Left renal cortex interstitium (tissue), 4 donors: ENCODE results near the gene THRAP3. TPM values are rescaled to one million over a fixed set of nuclear protein-coding genes. Genes with fewer than 3 reads are reported as not detected.
"Not testable (repeated sequence)": the region's sequence is repeated elsewhere in the genome, so short reads cannot be mapped to it uniquely, and the experiment has no call there.

Source experiments
- DNase-seq, 4 donors: peaks; one replicate each; pipeline ENCODE4 v3.0.0-alpha.2; 2013; ENCODE audit warnings: low read depth in 4 of 4, low spot score in 2 of 4, missing footprints in 1 of 4
- polyA plus RNA-seq, 4 donors: library from polyadenylated mRNA; unstranded; fragments of 120-200 nt; gene quantifications; one replicate each; pipeline ENCODE4 v1.2.1, GENCODE V29; 2013; ENCODE audit not compliant: insufficient read length in 4 of 4

The THRAP3 gene
- polyA plus RNA-seq, 4 donors = 121 to 150 (median 142) TPM

GRCh38 chr1:36238433-36238832, 14.2 kb downstream of the THRAP3 start:
- DNase-seq = peak in 1 of 4 donors; percentile 37

GRCh38 chr1:36239941-36240637, 15.8 kb downstream of the THRAP3 start:
- DNase-seq = no peak

DNA sequence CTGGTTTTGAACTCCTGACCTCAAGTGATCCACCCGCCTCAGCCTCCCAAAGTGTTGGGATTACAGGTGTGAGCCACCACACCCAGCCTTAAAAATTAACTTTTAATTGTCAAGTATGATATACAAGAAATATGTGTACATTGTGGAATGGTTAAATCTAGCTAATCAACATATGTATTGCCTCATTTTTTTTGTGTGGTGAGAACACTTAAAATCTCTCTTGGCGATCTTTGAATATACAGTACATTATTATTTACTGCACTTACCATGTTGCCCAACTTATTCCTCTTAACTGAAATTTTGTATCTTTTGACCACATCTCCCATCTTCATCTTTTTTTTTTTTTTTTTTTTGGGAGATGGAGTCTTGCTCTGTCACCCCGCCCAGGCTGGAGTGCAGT, 23.3 kb downstream of the THRAP3 start:
- DNase-seq = no peak

GRCh38 chr1:36248250-36248894, 24.1 kb downstream of the THRAP3 start:
- no peak for DNase-seq

DNA sequence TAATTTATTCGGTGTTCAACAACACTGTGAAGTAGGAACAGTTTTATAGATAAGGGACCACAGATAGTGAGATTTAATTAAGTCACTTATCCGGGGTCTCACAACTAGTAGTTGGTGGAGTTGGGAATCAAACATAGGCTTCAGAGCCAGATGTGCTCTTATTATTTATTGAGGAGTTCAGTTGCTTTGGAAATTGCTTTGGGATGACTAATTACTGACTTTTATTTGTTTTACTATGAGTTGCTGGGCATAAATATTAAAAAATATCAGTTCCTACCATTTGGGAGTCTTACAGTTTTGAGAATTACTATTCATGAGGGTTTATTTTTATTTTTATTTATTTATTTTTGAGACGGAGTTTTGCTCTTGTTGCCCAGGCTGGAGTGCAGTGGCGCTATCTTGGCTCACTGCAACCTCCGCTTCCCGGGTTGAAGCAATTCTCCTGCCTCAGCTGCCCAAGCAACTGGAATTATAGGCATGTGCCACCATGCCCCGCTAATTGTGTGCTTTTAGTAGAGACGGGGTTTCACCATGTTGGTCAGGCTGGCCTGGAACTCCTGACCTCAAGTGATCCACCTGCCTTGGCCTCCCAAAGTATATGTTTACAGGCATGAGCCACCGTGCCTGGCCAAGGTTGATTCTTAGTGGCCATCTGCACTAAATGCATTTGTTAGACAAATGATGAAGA, 27.7 kb downstream of the THRAP3 start:
- DNase-seq = no peak

- not testable (repeated sequence) for DNase-seq
Measured at GRCh38 chr1:36252482-36252824, 28.2 kb downstream of the THRAP3 start.

DNA sequence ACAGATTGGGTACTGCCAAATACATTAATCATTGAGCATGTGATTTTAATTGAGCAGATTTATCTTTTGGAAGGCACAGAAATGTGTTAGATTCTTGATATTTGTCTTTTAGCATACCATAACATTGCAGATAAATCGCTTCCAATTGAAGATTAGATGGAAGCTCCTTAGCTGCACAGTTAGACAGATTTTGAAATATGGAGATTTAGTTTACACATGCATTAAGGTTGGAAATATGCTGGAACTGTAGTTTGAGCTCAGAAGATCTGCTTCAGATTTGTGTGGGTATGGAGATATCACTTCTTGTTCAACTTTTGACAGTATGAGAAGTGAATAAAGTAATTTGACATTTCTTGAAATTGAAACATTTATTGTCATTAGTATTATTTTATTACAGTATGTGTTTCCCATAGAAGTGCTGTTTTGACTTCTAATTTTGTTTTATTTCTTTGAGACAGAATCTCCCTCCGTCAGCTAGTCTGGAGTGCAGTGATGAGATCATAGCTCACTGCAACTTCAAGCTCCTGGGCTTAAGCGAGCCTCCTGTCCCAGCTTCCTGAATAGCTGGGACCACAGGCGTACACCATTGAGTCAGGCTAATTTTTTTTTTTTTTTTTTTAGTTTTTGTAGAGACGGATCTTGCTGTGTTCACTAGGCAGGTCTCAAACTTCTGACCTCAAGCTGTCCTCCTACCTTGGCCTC, 29.1 kb downstream of the THRAP3 start:
- DNase-seq = no peak

- DNase-seq = no peak
Measured at GRCh38 chr1:36256558-36257374, 32.5 kb downstream of the THRAP3 start.

DNA sequence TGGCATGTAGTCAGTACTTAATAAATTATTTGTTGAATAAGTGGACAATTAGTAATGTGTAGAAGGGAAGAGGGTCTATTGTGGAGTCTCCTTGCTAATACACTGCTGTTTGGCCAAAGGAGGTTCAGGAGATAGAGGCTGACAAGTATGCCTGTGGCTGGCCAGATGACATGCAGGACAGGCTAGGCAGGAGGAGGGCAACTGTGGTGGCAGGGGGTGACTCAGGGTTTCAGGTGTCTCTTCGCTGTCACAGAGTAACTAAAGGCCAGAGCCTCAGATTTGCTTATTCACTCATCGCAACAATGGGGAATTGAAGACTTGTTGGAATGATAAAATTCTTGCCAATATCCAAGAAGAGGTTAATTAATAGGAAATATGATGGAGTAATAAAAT, 33.1 kb downstream of the THRAP3 start:
- DNase-seq = no peak

GRCh38 chr1:36258960-36259344, 34.7 kb downstream of the THRAP3 start:
- DNase-seq = no peak

DNA sequence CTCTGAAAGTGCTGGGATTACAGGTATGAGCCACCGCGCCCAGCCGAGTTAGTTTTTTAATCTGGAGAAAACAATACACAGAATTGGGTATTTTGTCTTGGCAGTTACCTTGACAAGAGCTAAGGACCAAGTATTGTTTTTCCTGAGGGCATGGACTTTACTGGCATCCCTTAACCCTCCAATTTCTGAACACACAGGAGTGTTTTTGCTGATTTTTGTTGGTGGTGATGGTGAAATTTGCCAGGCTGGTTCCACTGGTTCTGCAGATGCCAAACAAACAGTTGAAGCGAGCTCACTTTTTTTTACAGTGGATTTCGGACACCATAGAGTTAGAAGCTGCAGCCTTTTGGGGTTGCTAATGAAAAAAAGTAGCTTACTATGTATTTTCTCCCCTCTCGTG, 44.7 kb downstream of the THRAP3 start:
- no peak for DNase-seq

GRCh38 chr1:36269408-36269838, 45.2 kb downstream of the THRAP3 start:
- DNase-seq = no peak

DNA sequence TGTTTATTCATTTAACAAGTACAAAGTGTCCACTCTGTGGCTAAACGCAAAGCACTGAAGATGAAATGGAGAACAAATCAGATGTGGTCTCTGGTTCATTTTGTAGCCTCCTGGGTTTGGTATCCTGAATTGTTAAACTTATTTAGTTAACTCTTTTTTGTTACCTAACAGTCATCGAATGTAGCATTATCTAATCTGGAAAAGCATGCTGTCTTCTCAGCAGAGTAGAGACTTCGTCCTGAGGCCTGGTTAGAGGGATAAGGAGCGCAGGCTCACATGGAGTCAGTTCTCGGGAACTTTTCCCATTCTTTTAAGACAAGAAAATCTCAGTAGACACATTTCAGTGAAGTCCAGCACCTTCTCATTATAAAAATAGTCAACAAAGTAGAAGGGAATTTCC, 48.8 kb downstream of the THRAP3 start:
- no peak for DNase-seq

- no peak for DNase-seq
Measured at GRCh38 chr1:36274201-36274600, 50.0 kb downstream of the THRAP3 start.

DNA sequence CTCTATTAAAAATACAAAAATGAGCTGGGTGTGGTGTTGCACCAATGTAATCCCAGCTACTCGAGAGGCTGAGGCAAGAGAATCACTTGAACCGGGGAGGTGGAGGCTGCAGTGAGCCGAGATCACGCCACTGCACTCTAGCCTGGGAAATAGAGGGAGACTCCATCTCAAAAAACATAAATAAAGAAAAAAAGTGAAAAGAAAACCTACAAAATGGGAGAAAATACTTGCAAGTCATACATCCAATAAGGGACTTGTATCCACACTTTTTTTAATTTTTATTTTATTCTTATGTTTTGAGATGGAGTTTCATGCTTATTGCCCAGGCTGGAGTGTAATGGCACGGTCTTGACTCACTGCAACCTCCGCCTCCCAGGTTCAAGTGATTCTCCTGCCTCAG, 52.4 kb downstream of the THRAP3 start:
- DNase-seq = no peak

DNA sequence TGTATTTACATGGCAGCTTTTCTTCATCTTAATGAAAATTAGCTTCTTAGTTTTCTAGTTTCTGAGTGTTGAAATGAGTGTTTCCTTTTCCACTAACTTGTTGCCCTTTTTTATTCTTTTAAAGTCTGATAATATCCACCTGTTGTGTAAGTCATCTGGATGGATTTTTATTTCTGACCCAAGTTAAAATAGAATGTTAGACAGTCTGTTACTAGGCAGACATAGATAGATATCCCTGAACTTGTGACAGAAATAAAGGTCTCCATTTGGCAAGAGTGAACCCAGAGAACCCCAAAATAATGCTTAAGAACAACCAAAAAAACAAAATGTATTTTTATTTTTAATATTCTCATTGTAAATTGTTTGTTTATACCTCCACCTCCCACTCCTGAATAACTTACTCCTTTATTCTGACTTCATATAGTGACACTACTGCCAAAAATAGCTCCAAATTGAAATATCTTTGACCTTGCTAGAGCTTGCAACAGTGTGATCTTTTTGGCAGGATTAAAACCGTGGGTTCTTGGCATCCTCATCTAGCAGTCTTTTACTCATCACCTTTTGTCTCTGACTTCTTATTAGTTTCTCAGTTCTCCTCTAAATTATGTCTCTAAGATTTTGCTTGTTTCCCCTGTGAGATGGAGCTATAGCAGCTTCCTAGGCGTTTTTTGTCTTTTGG, 55.0 kb downstream of the THRAP3 start:
- no peak for DNase-seq

- no peak for DNase-seq
Measured at GRCh38 chr1:36279789-36280296, 55.6 kb downstream of the THRAP3 start.

- DNase-seq = no peak
Measured at GRCh38 chr1:36284061-36284460, 59.8 kb downstream of the THRAP3 start.

DNA sequence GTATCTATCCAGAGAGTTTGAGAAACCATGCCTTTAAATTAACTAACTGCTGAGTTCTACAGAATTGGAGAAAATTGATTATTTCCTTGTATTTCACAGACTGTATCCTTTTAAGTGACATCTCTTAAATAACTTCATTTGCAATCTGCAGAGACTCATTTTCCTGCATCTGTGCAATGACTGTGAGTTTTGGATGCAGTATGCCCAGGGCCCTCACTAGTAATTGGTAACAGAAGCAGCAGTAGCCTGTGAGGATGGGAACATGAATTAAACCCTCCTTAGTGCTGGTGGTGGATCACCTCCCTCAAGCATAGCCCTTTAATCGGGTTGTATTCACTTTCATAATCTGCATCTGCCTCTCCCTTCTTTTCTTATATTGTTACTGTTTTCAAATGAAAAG, 60.3 kb downstream of the THRAP3 start:
- DNase-seq = no peak
